ENCODE data around the gene DTX1. TPM values are rescaled to one million over a fixed set of nuclear protein-coding genes. Genes with fewer than 3 reads are reported as not detected.

Gene DTX1
- total and polyA plus RNA-seq, 2 of the 13 experiments (the other 11 are each of a cell fraction or from before 2014, with no cell fraction given): not detected

- H3K4me2 ChIP-seq (ENCODE audit: low read depth, low read length): no peak overlapping the region
- WGBS (ENCODE audit: low lambda C conversion rate): 67% methylated on average over 9 of the region's 12 CpGs
- DNase-seq (ENCODE audit: low spot score): no peak
- in situ Hi-C loops (cut with HindIII; ENCODE audit: extremely low pct_ligation_motif_present, low pct_unique_long_range_greater_than_20kb) (no loop called here), intact Hi-C loops (cut with micrococcal nuclease; ENCODE audit: unreplicated experiment) (no loop called here)
- peaks cover 11% of the 10 kb centered on the region for H3K4me1 ChIP-seq (ENCODE audit: insufficient read depth, low read length)
- H3K4me3 ChIP-seq (replicated peaks in 1 of 3; ENCODE audit: insufficient read depth in 1 of 3, low read depth in 2 of 3, low read length in 3 of 3): no peak overlapping the region
- no peaks in the 10 kb centered on the region for H3K9me3 ChIP-seq (ENCODE audit: low read length)
- no TSS peak for BruUV-seq (replicated peaks)
- H3K27me3 ChIP-seq (ENCODE audit: control insufficient read depth in 1 of 2, insufficient read depth in 2 of 2, low read length in 2 of 2): peaks cover 2 to 12% of the 10 kb centered on the region in 2 experiments; a peak in 4 of 5 replicates
- H2AFZ ChIP-seq (ENCODE audit: low read length): no peak overlapping the region
- no peak overlapping the region for H3K27ac ChIP-seq (ENCODE audit: extremely low read length, insufficient read depth, low read length)
- no peak for FAIRE-seq
- POLR2A ChIA-PET: no interaction called here
- TF ChIP-seq EED (CRISPR knock-in tag; IDR thresholded peaks at IDR 0.05): no peak
- no peak for TF ChIP-seq CHD4 (IDR thresholded peaks at IDR 0.05; ENCODE audit: borderline replicate concordance, low read length)
- TF ChIP-seq ZNF7 (CRISPR knock-in tag; IDR thresholded peaks at IDR 0.05): no peak
- peak; percentile 53 to 75; a peak in 3 of 4 replicates for TF ChIP-seq MAFK (conservative IDR thresholded peaks at IDR 0.05 in 1 of 2, IDR thresholded peaks at IDR 0.05 in 1 of 2; ENCODE audit: low read length in 2 of 2)
- TF ChIP-seq, protein P1, sequence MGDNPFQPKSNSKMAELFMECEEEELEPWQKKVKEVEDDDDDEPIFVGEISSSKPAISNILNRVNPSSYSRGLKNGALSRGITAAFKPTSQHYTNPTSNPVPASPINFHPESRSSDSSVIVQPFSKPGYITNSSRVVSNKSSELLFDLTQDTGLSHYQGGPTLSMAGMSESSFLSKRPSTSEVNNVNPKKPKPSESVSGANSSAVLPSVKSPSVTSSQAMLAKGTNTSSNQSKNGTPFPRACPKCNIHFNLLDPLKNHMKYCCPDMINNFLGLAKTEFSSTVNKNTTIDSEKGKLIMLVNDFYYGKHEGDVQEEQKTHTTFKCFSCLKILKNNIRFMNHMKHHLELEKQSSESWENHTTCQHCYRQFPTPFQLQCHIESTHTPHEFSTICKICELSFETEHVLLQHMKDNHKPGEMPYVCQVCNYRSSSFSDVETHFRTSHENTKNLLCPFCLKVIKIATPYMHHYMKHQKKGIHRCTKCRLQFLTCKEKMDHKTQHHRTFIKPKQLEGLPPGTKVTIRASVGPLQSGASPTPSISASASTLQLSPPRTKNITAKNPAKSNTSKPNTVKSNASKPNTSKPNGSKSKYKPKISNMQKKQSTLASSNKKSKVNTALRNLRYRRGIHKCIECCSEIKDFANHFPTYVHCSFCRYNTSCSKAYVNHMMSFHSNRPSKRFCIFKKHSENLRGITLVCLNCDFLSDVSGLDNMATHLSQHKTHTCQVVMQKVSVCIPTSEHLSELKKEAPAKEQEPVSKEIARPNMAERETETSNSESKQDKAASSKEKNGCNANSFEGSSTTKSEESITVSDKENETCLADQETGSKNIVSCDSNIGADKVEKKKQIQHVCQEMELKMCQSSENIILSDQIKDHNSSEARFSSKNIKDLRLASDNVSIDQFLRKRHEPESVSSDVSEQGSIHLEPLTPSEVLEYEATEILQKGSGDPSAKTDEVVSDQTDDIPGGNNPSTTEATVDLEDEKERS (CRISPR knock-in tag; IDR thresholded peaks at IDR 0.05): no peak
- TF ChIP-seq ZSCAN31 (CRISPR knock-in tag; IDR thresholded peaks at IDR 0.05; ENCODE audit: low read depth): no peak
- TF ChIP-seq ZMYM3 (CRISPR knock-in tag; IDR thresholded peaks at IDR 0.05): no peak
- TF ChIP-seq MAFF (IDR thresholded peaks at IDR 0.05; ENCODE audit: low read depth, low read length): peak; percentile 41; the same call in 1 of the 2 replicates
- no peaks in the 10 kb centered on the region for H4K20me1 ChIP-seq (ENCODE audit: insufficient read depth, low read length)
- no peaks in the 10 kb centered on the region for H3K36me3 ChIP-seq (replicated peaks in 1 of 2; ENCODE audit: control insufficient read depth in 1 of 2, insufficient read depth in 2 of 2, low read length in 2 of 2)
- CTCF ChIA-PET (ENCODE audit: low intra/inter-chr PET ratio, low total read pairs): no interaction called here
- H3K79me2 ChIP-seq (ENCODE audit: insufficient read depth, low read length): no peaks in the 10 kb centered on the region
- H3K9ac ChIP-seq (ENCODE audit: insufficient read depth, low read depth, low read length): no peak overlapping the region
- ATAC-seq: no peak
These were observed 81.6 kb downstream of the DTX1 start for GRCh38 chr12:113137861-113138783.

Measured in HepG2 (cell line).